Ectodermal cell (in vitro differentiated cells): ENCODE results near the gene SGPP2.
"Not testable (repeated sequence)": the region's sequence is repeated elsewhere in the genome, so short reads cannot be mapped to it uniquely, and the experiment has no call there.

Experiments used
- H3K27ac ChIP-seq: 2 replicates; pipeline ENCODE4 v1.7.0; 2013; ENCODE audit warnings: mild to moderate bottlenecking, low read depth, low read length; ENCODE audit not compliant: insufficient read depth, poor library complexity, severe bottlenecking
- H3K27me3 ChIP-seq: 2 replicates; pipeline ENCODE4 v1.7.0; 2013; ENCODE audit warnings: mild to moderate bottlenecking, low read length; ENCODE audit not compliant: insufficient read depth, control insufficient read depth, poor library complexity, severe bottlenecking
- H3K36me3 ChIP-seq: one replicate; pipeline ENCODE4 v1.7.0; 2013; ENCODE audit warnings: low read length; ENCODE audit not compliant: control insufficient read depth, insufficient read depth
- H3K4me1 ChIP-seq: one replicate; pipeline ENCODE4 v1.7.0; 2013; ENCODE audit warnings: low read length; ENCODE audit not compliant: control insufficient read depth, insufficient read depth
- H3K4me3 ChIP-seq: 2 replicates; pipeline ENCODE4 v1.7.0; 2013; ENCODE audit warnings: low read depth, low read length, control low read depth; ENCODE audit not compliant: insufficient read depth
- H3K9me3 ChIP-seq: 2 replicates; pipeline ENCODE4 v1.7.0; 2013; ENCODE audit warnings: mild to moderate bottlenecking, low read length, moderate library complexity; ENCODE audit not compliant: control insufficient read depth
- WGBS, 2 experiments: methylation state at CpG; one replicate each; pipeline ENCODE4 v1.1.7; 2013; ENCODE audit warnings: missing lambda C conversion rate in 2 of 2; 5-methylcytosine and 5-hydroxymethylcytosine counted together

Gene SGPP2

DNA sequence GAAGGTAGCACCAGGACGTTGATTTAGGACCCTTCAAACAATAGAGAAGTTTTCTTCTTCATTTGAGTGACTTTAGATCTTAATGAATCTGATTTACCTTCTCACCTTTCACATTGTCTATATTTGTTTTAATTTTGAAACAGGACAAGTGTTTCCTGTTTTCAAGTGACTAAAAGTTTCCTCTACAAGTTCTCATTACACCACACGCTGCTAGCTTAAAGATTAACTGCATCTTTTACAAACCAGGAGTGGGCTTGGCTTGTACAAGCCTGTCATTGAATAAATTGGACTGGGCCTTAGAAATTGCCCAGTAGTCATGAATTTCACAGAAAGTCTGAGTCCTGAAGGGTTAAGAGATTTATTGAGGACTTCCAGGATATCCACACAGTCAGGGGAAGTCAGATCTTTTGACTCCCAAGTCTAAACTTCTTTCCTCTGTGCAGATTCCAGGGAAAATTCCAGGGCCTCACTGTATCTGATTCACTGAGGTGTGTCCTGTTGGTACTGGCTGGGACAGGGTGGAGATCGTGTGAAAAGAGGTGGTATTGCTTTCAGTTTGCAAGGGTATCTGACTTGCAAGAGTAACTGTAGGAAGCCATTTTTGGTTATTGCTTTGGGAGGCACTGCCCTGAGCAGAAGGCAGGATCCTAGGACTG, 3.4 kb downstream of the SGPP2 start:
- WGBS, 2 experiments: 82 to 83% methylated on average over 2 to 3 of the region's 3 CpGs
- H3K36me3 ChIP-seq: no peaks in the 10 kb centered on the region
- no peak overlapping the region for H3K27ac ChIP-seq
- H3K9me3 ChIP-seq: no peaks in the 10 kb centered on the region
- H3K4me1 ChIP-seq: peaks cover 6% of the 10 kb centered on the region
- H3K4me3 ChIP-seq: no peak overlapping the region
- H3K27me3 ChIP-seq: peaks cover 54% of the 10 kb centered on the region

GRCh38 chr2:222430071-222430470, 5.7 kb downstream of the SGPP2 start:
- H3K36me3 ChIP-seq: no peaks in the 10 kb centered on the region
- WGBS, 2 experiments: 89 to 90% methylated on average over 2 to 3 of the region's 3 CpGs
- H3K4me1 ChIP-seq: no peaks in the 10 kb centered on the region
- H3K4me3 ChIP-seq: no peak overlapping the region
- H3K27me3 ChIP-seq: peaks cover 31% of the 10 kb centered on the region
- no peak overlapping the region for H3K27ac ChIP-seq
- H3K9me3 ChIP-seq: no peaks in the 10 kb centered on the region

- peaks cover 25% of the 10 kb centered on the region for H3K27me3 ChIP-seq
- H3K9me3 ChIP-seq: no peaks in the 10 kb centered on the region
- H3K4me3 ChIP-seq: no peak overlapping the region
- H3K36me3 ChIP-seq: no peaks in the 10 kb centered on the region
- H3K27ac ChIP-seq: no peak overlapping the region
- H3K4me1 ChIP-seq: no peaks in the 10 kb centered on the region
These were observed 6.3 kb downstream of the SGPP2 start for GRCh38 chr2:222430681-222431080.

- H3K36me3 ChIP-seq: no peaks in the 10 kb centered on the region
- H3K9me3 ChIP-seq: no peaks in the 10 kb centered on the region
- H3K4me1 ChIP-seq: no peaks in the 10 kb centered on the region
- H3K27me3 ChIP-seq: peaks cover 13% of the 10 kb centered on the region
- no peak overlapping the region for H3K27ac ChIP-seq
- WGBS, 2 experiments: 96 to 100% methylated on average over 3 of the region's 3 CpGs
- no peak overlapping the region for H3K4me3 ChIP-seq
These were observed 7.5 kb downstream of the SGPP2 start for GRCh38 chr2:222431869-222432268.

- H3K9me3 ChIP-seq: no peaks in the 10 kb centered on the region
- no peaks in the 10 kb centered on the region for H3K4me1 ChIP-seq
- H3K4me3 ChIP-seq: no peak overlapping the region
- 73 to 84% methylated on average over 9 of the region's 9 CpGs for WGBS, 2 experiments
- no peaks in the 10 kb centered on the region for H3K36me3 ChIP-seq
- no peak overlapping the region for H3K27ac ChIP-seq
- H3K27me3 ChIP-seq: no peaks in the 10 kb centered on the region
These were observed 9.2 kb downstream of the SGPP2 start for GRCh38 chr2:222433332-222434173.

DNA sequence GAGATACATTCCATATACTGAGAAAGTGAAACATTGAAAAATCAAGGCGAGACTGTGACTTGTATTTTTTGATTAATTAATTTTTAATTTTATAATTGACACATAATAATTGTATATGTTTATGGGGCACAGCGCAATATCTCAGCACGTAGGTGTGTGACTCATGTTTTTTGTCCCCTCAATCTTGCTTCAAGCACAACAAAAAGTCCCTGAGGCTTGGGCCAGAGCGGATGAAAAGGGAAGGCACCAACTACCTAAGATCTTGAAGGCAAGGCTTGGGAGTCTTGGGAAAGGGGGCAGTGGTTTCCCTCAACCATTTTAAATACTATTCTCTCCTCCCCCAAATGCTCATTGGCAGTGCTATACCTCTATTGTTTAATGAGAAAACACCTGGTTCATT, 9.9 kb downstream of the SGPP2 start:
- Histone ChIP-seq H3K4me3 (no peak overlapping the region), H3K27me3 (no peaks in the 10 kb centered on the region), H3K27ac (no peak overlapping the region), H3K4me1 (no peaks in the 10 kb centered on the region), H3K36me3 (no peaks in the 10 kb centered on the region), H3K9me3 (no peaks in the 10 kb centered on the region)
- WGBS, 2 experiments: 93 to 96% methylated on average over 3 to 4 of the region's 4 CpGs

- not testable (repeated sequence) for H3K27ac ChIP-seq, H3K4me3 ChIP-seq, H3K9me3 ChIP-seq, H3K4me1 ChIP-seq, H3K27me3 ChIP-seq, H3K36me3 ChIP-seq
- 92 to 94% methylated on average over 4 of the region's 6 CpGs for WGBS, 2 experiments
These were observed 11.2 kb downstream of the SGPP2 start for GRCh38 chr2:222435400-222436039.

- Histone ChIP-seq H3K9me3 (no peaks in the 10 kb centered on the region), H3K4me1 (no peaks in the 10 kb centered on the region), H3K27ac (no peak overlapping the region), H3K27me3 (no peaks in the 10 kb centered on the region), H3K36me3 (no peaks in the 10 kb centered on the region), H3K4me3 (no peak overlapping the region)
- 74 to 76% methylated on average over 2 of the region's 2 CpGs for WGBS, 2 experiments
These were observed 11.7 kb downstream of the SGPP2 start for GRCh38 chr2:222436040-222436413.

DNA sequence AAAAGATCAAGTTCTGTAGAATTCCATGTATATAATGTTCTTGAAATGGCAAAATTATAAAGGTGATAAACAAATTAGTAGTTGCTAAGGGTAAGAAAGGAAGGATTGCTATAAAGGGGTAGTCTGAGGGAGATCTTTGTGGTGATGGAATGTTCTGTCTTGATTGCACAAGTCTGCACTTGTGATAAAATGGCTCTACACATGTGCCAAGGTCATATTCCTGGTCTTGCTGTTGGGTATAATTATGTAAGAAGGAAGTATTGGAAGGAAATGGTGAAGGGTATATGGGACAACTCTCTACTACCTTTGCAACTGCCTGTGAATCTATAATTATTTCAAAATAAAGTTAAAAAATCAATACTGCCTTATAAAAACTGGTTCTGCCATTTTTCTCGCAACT, 15.3 kb downstream of the SGPP2 start:
- Histone ChIP-seq H3K4me1 (no peaks in the 10 kb centered on the region), H3K27me3 (no peaks in the 10 kb centered on the region), H3K9me3 (no peaks in the 10 kb centered on the region), H3K36me3 (no peaks in the 10 kb centered on the region), H3K4me3 (no peak overlapping the region), H3K27ac (no peak overlapping the region)
- 100% methylated on average over 1 of the region's 1 CpG for WGBS, 2 experiments

GRCh38 chr2:222440673-222441422, 16.5 kb downstream of the SGPP2 start:
- Histone ChIP-seq H3K9me3 (no peaks in the 10 kb centered on the region), H3K27me3 (no peaks in the 10 kb centered on the region), H3K36me3 (no peaks in the 10 kb centered on the region), H3K27ac (no peak overlapping the region), H3K4me3 (no peak overlapping the region), H3K4me1 (no peaks in the 10 kb centered on the region)
- 71 to 85% methylated on average over 2 to 3 of the region's 4 CpGs for WGBS, 2 experiments
